OCI-LY1 (cell line): ENCODE measurements around the gene TGFB3.

Experiments used
- CTCF ChIP-seq: fragments of 200-600 bp; sonication (generic), shearing (Covaris generic); IDR thresholded peaks from 2 replicates; pipeline ENCODE4 v1.5.1; 2017; ENCODE audit warnings: mild to moderate bottlenecking, antibody characterized with exemption, low read length, moderate library complexity, mixed read lengths
- EZH2 ChIP-seq: fragments of 200-600 bp; sonication (generic), shearing (Covaris generic); IDR thresholded peaks from 2 replicates; pipeline ENCODE4 v1.8.0; 2017; ENCODE audit warnings: borderline replicate concordance, mixed run types, mild to moderate bottlenecking, antibody characterized with exemption, low read length, moderate library complexity, mixed read lengths

- TF ChIP-seq CTCF (no peak), EZH2 (no peak)
Observed at GRCh38 chr14:75917946-75918335, 63.9 kb downstream of the TGFB3 start.
